Liver (tissue), 9 donors: ENCODE results near the gene RFWD3. TPM values are rescaled to one million over a fixed set of nuclear protein-coding genes. Genes with fewer than 3 reads are reported as not detected.

ENCODE experiments used
- DNase-seq: peaks from one replicate; pipeline ENCODE4 v3.0.0-alpha.2; 2017; ENCODE audit warnings: low spot score
- H3K27ac ChIP-seq, 2 donors: one replicate each; pipeline ENCODE4 v1.7.0; 2013; ENCODE audit warnings: inconsistent platforms in 2 of 2, low read length in 2 of 2, control low read depth in 1 of 2, low read depth in 1 of 2, mild to moderate bottlenecking in 1 of 2
- H3K27me3 ChIP-seq, 4 donors: one replicate each; pipeline versions ENCODE4 v1.6.1 to v1.7.0; 2013; ENCODE audit warnings: low read length in 3 of 4, inconsistent platforms in 1 of 4, mild to moderate bottlenecking in 1 of 4, moderate library complexity in 1 of 4; ENCODE audit not compliant: control insufficient read depth in 4 of 4, insufficient read depth in 4 of 4
- H3K36me3 ChIP-seq, 4 donors: one replicate each; pipeline versions ENCODE4 v1.6.1 to v1.7.0; 2013; ENCODE audit warnings: low read length in 3 of 4, mild to moderate bottlenecking in 3 of 4, low read depth in 1 of 4, moderate library complexity in 1 of 4; ENCODE audit not compliant: control insufficient read depth in 4 of 4, insufficient read depth in 3 of 4
- H3K4me1 ChIP-seq, 4 donors: one replicate each; pipeline versions ENCODE4 v1.6.1 to v1.7.0; 2013; ENCODE audit warnings: low read length in 3 of 4, mild to moderate bottlenecking in 3 of 4, moderate library complexity in 1 of 4; ENCODE audit not compliant: control insufficient read depth in 4 of 4, insufficient read depth in 4 of 4
- H3K4me3 ChIP-seq, 3 donors: one replicate each; pipeline versions ENCODE4 v1.6.1 to v1.7.0; 2013; ENCODE audit warnings: low read length in 3 of 3, control low read depth in 1 of 3, low read depth in 1 of 3, mild to moderate bottlenecking in 1 of 3
- H3K9ac ChIP-seq, 2 donors: one replicate each; pipeline ENCODE4 v1.7.0; 2013; ENCODE audit warnings: low read length in 2 of 2, mild to moderate bottlenecking in 2 of 2, moderate library complexity in 2 of 2, control low read depth in 1 of 2, low read depth in 1 of 2
- H3K9me3 ChIP-seq, 4 donors: one replicate each; pipeline versions ENCODE4 v1.6.1 to v1.7.0; 2013; ENCODE audit warnings: low read length in 3 of 4; ENCODE audit not compliant: control insufficient read depth in 4 of 4
- ATF3 ChIP-seq: IDR thresholded peaks from 2 replicates; pipeline ENCODE4 v1.6.1; 2016; ENCODE audit warnings: antibody characterized with exemption
- CTCF ChIP-seq: fragments of 150-350 bp; IDR thresholded peaks from 2 replicates; pipeline ENCODE4 v1.5.1; 2017; ENCODE audit warnings: improper control_type of control experiment, low read depth, low read length; ENCODE audit not compliant: missing input control
- EGR1 ChIP-seq, 2 donors: IDR thresholded peaks; 2 replicates each; pipeline ENCODE4 v1.6.1; 2016 to 2018; ENCODE audit warnings: antibody characterized with exemption in 2 of 2, low read depth in 2 of 2
- FOXA1 ChIP-seq: IDR thresholded peaks from 2 replicates; pipeline ENCODE4 v1.6.1; 2016; ENCODE audit warnings: antibody characterized with exemption
- FOXA2 ChIP-seq: IDR thresholded peaks from 2 replicates; pipeline ENCODE4 v1.6.1; 2016; ENCODE audit warnings: antibody characterized with exemption
- GABPA ChIP-seq, 2 donors: IDR thresholded peaks in 1 of 2; conservative IDR thresholded peaks in 1 of 2; 2 replicates each; pipeline ENCODE4 v1.6.1; 2016; ENCODE audit warnings: antibody characterized with exemption in 2 of 2, mild to moderate bottlenecking in 1 of 2, moderate library complexity in 1 of 2
- HNF4A ChIP-seq, 2 donors: conservative IDR thresholded peaks; 2 replicates each; pipeline ENCODE4 v1.6.1; 2016; ENCODE audit warnings: antibody characterized with exemption in 2 of 2, mild to moderate bottlenecking in 2 of 2
- HNF4G ChIP-seq: IDR thresholded peaks from 2 replicates; pipeline ENCODE4 v1.6.1; 2016; ENCODE audit warnings: antibody characterized with exemption
- JUND ChIP-seq, 2 donors: IDR thresholded peaks; 2 replicates each; pipeline ENCODE4 v1.6.1; 2016; ENCODE audit warnings: antibody characterized with exemption in 2 of 2
- MAX ChIP-seq: IDR thresholded peaks from 2 replicates; pipeline ENCODE4 v1.6.1; 2016; ENCODE audit warnings: antibody characterized with exemption
- NR2F2 ChIP-seq: IDR thresholded peaks from 2 replicates; pipeline ENCODE4 v1.6.1; 2016; ENCODE audit warnings: antibody characterized with exemption
- RAD21 ChIP-seq, 2 donors: IDR thresholded peaks; 2 replicates each; pipeline ENCODE4 v1.6.1; 2016; ENCODE audit warnings: antibody characterized with exemption in 2 of 2, mild to moderate bottlenecking in 2 of 2
- REST ChIP-seq: IDR thresholded peaks from 2 replicates; pipeline ENCODE4 v1.6.1; 2016; ENCODE audit warnings: antibody characterized with exemption, mild to moderate bottlenecking
- RXRA ChIP-seq, 2 donors: IDR thresholded peaks; 2 replicates each; pipeline ENCODE4 v1.6.1; 2017 to 2018; ENCODE audit warnings: antibody characterized with exemption in 2 of 2, mild to moderate bottlenecking in 1 of 2
- SP1 ChIP-seq: IDR thresholded peaks from 2 replicates; pipeline ENCODE4 v1.6.1; 2018; ENCODE audit warnings: antibody characterized with exemption, mild to moderate bottlenecking
- TAF1 ChIP-seq: conservative IDR thresholded peaks from 2 replicates; pipeline ENCODE4 v1.6.1; 2016; ENCODE audit warnings: antibody characterized with exemption, mild to moderate bottlenecking
- YY1 ChIP-seq: IDR thresholded peaks from 2 replicates; pipeline ENCODE4 v1.6.1; 2016; ENCODE audit warnings: antibody characterized with exemption, mild to moderate bottlenecking
- ZBTB33 ChIP-seq: IDR thresholded peaks from 2 replicates; pipeline ENCODE4 v1.6.1; 2016; ENCODE audit warnings: antibody characterized with exemption
- WGBS: extraction: QIAGEN DNeasy Blood & Tissue Kit; methylation state at CpG from one replicate; pipeline ENCODE4 v1.1.7; 2013; 5-methylcytosine and 5-hydroxymethylcytosine counted together
- polyA plus RNA-seq, 2 donors: library from polyadenylated mRNA; stranded (reverse) in 1 of 2; unstranded in 1 of 2; fragments of 200-250 nt in 1 of 2; fragments of >200 nt in 1 of 2; fragmentation: Nextera tagmentation in 1 of 2; extraction: Ambion mirVana in 1 of 2; gene quantifications; one replicate each; pipeline versions ENCODE4 v1.2.1 to v1.2.3, GENCODE V29; 2013 to 2015
- total RNA-seq, 2 donors: library from RNA; depleted of rRNA; stranded (reverse); fragments of >200 nt; gene quantifications; one replicate each; pipeline ENCODE4 v1.2.3, GENCODE V29; 2014
- donor health status: healthy.
- donor health status: healthy.
- donor health status: healthy.
- donor health status: healthy.
- donor health status: healthy.

Gene RFWD3
- total and polyA plus RNA-seq, 4 donors = 2.4 to 21.8 (median 9.0) TPM

- DNase-seq = no peak
- Histone ChIP-seq H3K27me3 (no peaks in the 10 kb centered on the region), H3K27ac (peak overlapping the region; percentile 8 to 69), H3K36me3 (peaks cover 2 to 6% (median 5%) of the 10 kb centered on the region in 4 donors), H3K9ac (peak overlapping the region in 1 of 2 donors; percentile 59), H3K9me3 (no peaks in the 10 kb centered on the region), H3K4me3 (no peak overlapping the region), H3K4me1 (peaks cover 7 to 31% (median 24%) of the 10 kb centered on the region in 4 donors)
- TF ChIP-seq CTCF (no peak), ATF3 (no peak), YY1 (peak; percentile 83), RAD21 (IDR thresholded peaks at IDR 0.05) (peak in 1 of 2 donors; percentile 14), MAX (peak; percentile 54), SP1 (peak; percentile 77), EGR1 (IDR thresholded peaks at IDR 0.05; ENCODE audit: low read depth in 2 of 2) (no peak), FOXA2 (peak; percentile 88), NR2F2 (no peak), TAF1 (no peak), RXRA (IDR thresholded peaks at IDR 0.05) (peak in 1 of 2 donors; percentile 69), HNF4G (no peak), JUND (IDR thresholded peaks at IDR 0.05) (peak in 1 of 2 donors; percentile 28), REST (peak; percentile 56), FOXA1 (peak; percentile 81), GABPA (IDR thresholded peaks at IDR 0.05 in 1 of 2, conservative IDR thresholded peaks at IDR 0.05 in 1 of 2) (peak in 1 of 2 donors; percentile 13), HNF4A (conservative IDR thresholded peaks at IDR 0.05) (peak; percentile 34 to 66), ZBTB33 (peak; percentile 60)
- WGBS = 30% methylated on average over 5 of the region's 5 CpGs
Measured at GRCh38 chr16:74635303-74635702, 31.4 kb downstream of the RFWD3 start.
